Hematopoietic multipotent progenitor cell treated with erythropoietin and hydrocortisone succinate and interleukin-3 and kit ligand, for 6 days (in vitro differentiated cells): ENCODE data around the gene ZNF185.
"Not testable (repeated sequence)": the region's sequence is repeated elsewhere in the genome, so short reads cannot be mapped to it uniquely, and the experiment has no call there.

ENCODE experiments used
- DNase-seq: peaks from one replicate; pipeline ENCODE4 v3.0.0-alpha.2; 2015

ZNF185 gene

DNA sequence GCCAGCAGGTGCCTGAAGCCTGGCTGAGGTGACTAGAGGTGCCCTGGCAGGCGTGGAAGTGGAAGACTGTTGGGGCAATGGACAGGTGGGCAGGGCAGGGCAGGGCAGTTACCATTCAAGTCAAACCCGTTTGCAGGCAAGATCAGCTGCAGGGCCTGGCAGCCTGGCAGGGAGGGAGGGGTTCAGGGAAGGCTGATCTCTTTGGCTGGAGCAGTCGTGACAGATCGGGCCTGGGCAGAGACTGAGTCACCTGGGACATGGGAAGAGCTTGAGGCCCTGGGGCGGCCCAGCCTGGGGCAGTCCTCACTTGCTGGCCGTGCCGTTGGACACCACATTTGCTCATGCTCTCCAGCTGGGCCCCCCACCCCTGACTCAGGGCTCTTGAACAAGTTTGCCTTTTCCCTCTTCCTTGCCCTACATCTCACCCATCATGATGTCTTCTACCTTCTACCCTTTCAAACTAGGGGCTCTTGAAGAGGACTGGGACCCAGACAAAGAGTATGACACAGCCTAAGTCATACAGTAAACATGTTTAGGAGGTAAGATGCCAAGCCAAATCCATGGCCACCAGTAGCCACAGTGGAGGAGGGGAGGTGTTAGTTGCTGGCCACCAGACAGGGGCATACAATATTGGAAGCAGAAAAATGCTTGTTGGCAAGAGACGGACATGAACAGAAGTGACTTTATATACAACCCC, 2.0 kb upstream of the ZNF185 start:
- no peak for DNase-seq

DNA sequence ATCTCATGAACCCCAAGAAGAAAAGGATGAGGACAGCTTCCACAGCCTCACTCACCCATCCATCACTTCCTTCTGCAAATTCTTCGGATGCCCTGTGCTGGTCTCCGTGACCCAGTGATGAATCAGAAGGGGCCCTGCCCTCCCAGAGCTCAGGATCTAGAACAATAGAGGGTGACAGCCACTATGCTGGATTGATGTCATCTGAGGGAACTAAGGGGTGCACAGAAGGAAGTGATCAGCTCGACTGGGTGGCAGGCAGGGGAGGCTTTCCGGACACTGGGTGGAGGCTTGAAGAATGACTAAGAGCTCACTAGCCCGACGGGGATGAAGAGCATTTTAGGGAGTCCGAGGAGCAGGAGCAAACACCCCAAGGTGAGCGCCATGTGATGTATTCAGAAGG, 1.4 kb upstream of the ZNF185 start:
- no peak for DNase-seq

DNA sequence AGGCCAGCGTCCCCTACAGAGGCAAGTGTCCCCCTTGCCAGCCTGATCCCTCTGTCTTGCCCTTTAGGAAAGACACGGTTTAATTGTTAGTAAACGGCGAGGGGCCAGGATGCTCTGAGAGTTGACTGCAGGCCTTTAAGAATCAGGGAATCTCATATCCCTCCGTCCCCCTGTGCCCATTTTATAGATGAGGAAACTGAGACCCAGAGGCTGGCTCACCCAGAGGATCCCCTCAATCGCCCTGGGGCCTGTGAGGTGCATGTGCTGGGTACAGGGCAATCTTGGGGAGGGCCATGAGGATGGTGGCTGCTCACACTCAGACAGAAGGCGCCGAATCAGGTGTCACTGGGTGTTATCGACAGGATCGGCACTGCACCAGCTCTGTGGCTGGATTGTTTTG, 575 bp downstream of the ZNF185 start:
- no peak for DNase-seq

DNA sequence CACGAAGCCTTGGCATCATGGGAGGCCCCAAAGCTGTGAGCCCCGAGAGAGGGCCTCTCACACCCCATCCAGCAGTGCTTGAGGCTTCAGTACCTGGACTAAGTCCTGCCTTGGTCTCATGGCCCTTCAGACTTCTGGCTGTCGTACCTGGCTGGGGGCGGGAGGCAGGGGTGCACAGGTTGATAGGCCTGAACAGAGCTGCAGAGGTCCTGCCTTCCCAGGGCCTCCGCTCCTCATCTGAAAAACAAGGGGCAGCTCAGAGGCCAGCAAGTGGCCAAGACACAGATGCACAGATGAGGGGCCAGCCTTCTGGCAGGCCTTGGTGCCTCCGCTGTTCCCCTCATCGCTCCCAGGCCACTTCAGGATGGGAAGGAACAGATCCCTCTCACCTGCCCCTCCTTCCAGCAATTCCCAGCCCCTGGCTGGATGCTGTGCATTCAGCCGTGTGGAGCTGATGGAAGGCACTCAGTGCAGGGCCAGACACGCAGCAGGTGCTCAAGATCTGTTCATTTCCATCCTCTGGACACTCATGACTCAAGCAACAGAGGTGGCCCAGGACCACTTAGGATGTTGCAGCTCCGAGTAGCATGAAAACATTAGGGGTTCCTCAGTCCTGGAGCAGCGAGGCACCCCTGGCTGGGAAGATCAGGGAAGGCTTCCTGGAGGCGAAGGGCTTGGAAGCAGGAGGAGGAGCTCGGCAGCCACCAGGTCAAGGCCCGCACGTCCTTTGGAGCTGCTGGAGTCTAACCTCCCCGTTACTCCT, 1.4 kb downstream of the ZNF185 start:
- DNase-seq = no peak

DNA sequence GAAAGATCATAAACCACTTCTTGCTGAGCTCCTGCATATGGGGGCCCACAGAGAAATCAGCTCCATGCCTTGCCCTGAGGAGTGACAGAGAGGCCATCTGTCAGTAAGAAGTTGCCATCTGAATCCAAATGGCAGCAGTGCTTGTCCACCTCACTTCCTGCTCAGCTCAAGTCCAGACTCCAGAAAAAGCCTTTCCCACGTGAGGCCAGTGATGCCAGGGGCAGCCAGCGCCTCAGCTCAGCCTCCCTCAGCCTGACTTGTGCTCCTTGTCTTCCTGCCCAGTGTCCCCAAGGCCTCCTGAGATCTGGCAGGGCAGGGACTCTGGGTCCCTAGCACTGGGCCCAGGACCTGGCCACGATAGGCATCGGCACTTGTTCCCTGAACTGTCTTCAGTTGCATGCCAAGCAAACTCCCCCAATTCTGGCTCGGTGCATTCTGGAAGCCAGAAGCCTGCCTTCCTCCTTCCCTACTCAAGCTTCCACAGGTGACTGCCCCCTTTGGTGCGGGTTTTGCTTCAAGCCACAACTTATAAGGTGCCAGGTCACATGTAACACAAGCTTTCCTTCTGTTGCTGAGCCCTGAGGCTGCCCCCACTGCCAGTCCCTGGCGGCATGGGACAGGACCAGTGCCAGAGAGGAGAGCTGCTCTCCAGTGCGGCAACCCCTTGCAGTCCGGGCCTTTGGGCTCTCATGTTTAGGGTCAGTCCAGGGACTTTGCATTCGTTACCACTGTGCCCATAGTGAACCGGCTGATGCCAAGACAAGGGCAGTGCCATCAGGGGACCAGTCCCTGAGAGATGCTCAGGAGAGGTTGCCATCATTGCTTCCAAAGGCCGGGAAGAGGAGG, 2.2 kb downstream of the ZNF185 start:
- DNase-seq = no peak

DNA sequence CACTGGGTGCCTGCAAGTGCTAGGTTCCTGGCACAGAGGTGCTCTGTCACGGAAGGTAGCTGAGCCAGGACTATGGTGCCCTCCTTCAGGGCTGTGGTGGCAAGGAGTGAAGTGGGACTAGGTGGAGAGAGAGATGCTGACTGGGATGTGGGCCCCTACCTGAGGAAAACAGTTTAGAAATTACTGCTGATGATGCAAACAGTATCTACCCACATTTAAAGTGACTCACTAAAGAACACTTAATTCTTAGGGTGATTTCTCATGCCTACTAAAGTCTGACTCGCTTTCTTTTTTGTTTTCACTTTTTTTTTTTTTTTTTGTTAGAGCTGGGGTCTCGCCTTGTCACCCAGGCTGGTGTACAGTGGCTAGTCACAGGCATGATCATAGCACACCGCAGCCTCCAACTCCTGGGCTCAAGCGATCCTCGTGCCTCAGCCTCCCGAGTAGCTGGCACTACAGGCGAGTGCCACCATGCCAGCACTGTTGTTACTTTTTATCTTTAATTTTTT, 3.1 kb downstream of the ZNF185 start:
- DNase-seq = no peak

DNA sequence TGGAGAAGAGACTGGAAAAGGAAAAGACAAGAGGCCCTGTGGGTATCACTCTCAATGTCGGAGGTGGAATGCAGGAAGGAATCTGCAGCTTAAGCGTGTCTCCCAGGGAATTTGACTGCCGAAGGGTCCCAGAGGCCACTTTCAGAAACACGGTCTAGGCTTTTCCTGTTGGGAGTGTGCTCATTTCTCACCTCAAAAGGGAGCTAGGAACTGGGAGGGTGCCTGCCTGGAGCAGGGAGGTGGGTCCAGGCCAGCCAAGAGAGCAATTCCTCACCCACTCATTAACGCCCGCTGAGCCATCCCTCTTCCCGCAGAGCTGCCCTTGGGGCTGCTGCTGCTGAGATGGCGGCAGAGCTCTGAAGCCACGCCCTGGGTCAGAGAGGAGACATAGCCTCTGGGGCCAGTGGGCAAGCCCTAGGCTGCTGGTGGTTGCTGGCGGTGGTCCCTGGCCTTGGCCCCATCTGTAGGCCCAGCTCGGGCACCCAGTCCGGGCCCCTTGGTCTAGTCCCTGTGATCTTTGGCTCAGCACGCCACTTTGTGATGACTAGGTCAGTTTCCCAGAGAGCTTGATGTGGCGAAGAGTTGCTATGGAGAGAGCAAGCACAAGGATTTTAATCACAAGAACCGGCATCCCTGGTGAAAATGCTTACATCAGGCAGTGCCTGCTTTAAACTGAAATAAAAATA, 4.1 kb downstream of the ZNF185 start:
- DNase-seq = no peak

DNA sequence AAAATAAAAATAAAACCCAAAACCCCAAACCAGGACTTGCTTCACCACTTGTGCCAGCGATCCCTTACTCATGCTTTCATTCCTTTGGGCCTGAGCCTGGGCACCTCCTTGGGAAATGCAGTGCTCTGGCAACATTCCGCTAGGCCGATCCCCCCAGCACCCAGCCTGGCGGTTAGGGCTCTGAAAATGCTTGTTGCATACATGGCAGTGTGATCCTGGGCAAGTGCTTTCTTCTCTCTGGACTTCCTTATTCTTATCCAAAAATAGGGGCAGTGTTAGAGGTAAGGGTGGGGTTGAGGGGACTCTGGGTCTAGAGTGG, 4.6 kb downstream of the ZNF185 start:
- DNase-seq = no peak

DNA sequence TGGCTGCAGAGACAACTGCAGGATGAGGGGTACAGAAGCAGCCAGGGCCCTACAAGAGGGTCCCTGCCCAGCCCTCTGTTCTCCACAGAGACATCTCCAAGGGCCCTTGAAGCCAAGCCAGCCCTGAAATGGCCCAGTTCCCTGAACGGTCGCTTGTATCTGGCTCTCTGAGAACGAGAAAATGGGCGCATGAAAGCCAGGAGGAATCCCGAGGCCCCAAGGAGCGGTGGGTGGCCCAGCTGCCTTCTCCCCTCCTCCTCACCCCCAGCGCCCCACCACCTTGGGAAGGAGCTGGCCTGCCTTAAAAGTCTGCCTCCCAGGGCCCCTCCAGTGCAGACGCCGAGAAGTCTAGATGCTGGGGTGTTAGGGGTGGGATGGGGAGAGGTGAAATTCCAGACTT, 5.7 kb downstream of the ZNF185 start:
- DNase-seq = no peak

DNA sequence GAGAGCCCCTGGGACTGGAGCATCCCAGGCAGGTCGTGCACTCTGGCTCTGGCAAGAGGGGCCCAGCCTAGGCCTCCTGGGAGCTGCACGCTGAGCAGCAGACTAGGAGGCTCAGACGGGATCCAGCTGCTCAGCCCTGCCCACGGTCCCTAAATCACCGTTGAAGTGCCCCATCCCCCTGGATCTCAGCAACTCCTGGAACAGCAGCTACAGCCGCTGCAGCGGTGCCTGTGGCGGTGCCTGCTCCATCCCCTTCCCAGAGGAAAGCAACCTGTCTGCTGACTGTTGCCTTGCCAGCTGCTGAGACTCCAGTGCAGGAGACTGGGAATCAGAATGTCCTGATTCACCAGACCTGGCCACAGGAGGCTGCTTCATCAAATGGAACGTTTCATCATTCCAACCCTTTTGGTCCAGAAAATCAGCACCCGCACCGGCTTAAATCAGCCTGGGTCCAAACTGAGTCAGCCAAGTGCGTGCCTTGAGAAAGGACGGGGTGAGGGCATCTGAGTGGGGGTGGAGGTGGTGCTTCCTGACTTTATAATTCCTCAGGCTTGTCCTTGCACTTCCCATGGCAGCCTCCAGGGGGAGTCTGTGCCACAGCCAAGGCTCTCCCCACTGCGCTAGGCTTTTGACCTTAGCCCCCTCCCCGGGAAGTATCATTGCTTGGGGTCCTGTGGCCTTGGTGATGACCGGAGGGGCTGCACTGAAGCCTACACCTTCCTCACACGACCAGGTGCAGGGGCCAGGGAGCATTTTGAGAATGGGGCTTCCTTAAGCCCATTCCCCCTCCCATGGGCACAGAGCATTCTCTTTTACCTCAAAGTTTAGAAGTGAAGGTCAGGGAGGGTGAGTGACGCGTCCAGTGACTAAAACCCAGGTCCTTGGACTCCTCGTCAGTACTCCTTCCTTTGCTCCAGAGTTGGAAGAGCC, 6.5 kb downstream of the ZNF185 start:
- DNase-seq = peak; percentile 53

DNA sequence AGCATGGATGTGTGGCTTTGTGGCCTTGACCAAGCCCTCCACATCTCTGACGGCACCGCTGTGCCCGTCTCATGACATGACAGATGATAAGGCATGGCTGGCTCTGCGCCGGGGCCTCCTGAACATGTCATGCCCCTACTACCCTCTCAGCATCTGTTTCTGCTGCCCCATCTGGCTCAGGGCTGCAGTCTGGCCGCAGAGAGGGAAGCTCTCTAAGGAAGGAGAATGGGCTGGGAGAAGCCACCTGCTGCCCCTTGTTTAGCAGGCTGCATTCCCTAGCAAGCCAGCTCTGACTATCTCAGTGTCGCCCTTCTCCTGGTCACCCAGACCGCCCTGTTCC, 7.2 kb downstream of the ZNF185 start:
- no peak for DNase-seq

DNA sequence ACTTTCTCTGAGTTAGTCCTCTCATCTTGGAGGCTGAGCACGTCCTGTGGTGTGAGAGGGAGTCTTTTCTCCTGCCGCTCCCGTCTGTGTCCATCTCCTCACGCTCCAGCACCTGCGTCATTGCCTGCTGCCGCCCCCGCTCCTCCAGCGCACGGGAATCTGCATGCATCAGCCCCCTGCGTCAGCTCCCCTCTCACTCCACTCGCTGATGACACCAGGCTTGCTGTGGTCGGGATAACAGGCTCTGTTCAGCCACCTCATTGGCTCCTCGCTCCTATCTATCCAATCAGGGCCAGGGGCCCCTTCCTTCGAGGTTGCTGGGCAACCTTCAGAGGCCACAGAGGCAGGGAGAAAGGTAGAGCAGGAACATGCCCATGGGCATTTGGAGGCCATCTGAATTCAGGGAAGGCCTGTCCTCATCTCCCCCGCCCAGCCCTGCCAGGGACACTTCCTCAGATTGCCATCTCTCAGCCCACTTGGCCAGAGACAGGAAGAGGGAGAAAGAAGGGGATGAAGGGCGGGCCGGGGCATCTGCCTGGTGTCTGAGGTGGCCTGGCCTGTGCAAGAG, 9.3 kb downstream of the ZNF185 start:
- no peak for DNase-seq

DNA sequence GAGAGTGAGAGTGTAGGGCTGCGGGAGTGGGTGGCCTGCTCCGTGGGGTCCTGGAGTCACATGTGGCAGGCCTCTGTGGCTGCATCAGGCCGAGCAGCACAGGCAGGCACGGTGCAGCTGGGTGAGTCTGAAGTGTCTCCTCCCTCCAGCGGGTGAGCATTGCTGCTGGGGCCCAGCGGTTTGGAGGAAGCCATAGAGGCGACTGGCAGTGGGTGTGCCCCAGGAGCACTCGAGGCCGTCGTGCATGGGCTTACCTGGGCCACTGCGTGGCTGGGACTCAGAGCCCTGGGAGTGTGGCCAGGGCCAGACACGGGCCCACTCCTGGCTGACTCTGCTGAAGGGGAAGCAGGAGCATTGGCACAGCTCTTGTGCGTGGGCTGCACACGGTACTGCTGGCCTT, 10.6 kb downstream of the ZNF185 start:
- DNase-seq = no peak

DNA sequence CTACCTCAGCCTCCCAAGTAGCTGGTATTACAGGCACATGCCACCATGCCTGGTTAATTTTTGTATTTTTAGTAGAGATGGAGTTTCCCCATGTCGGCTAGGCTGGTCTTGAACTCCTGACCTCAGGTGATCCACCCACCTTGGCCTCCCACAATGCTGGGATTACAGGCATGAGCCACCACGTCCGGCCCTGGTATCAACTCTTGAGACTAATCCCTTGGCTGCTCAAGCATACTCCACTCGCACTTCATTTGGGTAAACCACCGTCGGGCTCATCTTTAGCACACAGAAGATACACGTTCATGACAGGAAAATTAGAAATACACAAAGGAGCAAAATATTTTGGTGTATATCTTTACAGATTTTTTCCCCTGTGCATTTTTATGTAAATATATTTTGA, 12.2 kb downstream of the ZNF185 start:
- not testable (repeated sequence) for DNase-seq

DNA sequence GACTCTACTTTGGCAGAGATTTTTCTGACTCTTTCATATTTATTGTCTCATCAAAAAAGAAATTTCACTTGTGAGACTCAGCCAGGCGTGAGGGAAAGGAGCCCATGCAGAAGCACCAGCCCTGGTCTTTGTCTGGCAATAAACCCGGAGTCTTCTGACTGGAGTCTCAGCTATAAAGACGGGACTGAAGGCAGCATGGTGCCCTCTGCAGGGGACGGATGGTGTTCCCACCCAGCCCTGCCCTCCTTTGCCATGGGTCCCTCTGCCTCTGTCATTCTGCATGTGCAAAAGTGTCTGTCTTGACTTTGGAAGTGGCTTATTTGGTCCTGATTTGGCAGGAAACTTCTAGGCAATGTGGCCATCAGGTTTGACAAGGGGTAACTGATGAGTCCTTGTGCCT, 14.2 kb downstream of the ZNF185 start:
- peak; percentile 59 for DNase-seq

DNA sequence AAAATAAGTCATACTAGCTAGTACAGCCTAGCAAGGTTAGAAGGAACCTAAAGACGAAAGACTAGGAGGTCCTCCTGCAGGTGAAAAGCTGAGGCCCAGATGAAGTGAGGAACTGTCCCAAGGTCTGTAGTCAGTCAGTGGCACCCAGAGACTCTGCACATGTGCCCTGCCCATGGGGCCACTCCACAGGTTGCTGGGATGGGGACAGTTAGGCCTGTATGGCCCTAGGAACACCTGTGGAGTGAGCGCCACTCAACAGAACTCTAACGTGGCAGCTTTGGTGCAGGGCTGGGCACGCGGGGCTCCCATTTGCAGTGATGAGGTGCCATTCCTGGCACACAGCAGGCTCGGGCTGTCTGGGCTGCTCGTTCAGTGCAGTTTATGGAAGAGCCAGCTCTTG, 14.8 kb downstream of the ZNF185 start:
- no peak for DNase-seq

DNA sequence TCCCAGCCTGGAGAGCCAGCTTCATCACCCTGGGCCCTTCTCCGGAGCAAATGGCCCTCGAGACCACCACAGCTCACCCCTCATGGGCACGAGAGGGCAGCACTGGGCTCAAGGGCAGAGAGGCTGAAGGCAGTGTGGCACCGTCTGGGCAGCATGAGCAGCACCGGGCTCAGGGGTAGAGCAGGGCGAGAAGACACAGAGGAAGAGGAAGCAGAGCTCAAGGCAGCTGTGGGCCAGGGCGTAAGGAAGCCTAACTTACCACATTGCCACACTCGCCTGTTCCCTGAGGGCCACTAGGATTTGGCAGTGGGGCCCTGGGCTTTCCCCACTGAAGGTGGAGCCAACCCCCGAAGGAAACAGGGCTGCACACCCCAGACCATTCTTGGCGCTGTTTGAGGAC, 15.5 kb downstream of the ZNF185 start:
- peak; percentile 20 for DNase-seq

DNA sequence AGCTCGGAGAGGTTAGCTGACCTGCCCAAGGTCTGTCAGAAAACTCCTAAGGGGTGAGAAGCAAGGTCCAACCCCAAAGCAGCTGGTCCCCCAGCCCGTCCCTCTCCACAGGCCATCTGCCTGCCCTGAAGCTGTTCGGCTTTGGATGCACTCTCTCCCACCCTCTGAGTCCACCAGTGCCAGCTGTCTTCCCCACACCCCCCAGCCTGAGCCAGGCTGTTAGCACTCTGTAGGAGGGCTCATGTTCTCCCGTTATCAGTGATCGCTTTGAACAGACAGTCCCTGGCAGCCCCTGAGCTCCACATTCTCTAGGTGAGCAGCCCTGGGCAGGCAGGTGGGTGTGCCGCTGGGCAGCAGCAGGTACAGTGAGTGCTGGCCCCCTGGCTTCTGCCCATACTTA, 16.0 kb downstream of the ZNF185 start:
- no peak for DNase-seq

DNA sequence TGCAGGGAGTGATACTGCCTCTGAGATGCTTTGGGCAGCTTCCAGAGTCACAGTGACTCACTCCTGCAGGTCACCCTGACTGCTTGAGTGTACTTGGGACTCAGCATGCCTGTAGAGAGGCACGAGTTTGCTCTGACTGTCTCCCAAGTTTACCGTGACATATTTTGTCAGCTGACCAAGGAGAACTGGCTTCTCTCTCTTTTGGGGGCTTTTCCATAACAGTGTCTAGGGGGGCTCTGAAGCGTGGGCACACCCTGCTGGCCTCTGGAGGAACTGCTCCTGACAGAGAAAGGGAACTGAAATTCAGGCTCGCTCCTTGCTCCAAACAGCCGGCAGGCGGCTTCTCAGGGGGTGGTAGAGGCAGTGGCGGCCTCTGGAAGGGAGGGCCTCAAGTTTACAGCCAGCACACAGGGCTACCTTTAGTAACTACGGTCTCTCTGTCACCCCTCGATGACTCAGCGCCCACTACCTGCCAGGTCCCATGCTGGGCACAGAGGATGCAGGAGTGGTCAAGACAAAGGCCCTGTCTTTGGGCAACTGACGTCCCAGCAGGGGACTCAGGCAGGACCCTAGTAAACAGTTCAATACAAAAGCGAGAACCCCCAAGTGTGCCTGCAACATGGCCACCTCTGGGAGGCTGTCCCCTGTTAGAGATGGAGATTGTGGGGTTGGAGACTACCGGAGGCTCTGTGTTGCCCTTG, 17.8 kb downstream of the ZNF185 start:
- DNase-seq = peak; percentile 72

DNA sequence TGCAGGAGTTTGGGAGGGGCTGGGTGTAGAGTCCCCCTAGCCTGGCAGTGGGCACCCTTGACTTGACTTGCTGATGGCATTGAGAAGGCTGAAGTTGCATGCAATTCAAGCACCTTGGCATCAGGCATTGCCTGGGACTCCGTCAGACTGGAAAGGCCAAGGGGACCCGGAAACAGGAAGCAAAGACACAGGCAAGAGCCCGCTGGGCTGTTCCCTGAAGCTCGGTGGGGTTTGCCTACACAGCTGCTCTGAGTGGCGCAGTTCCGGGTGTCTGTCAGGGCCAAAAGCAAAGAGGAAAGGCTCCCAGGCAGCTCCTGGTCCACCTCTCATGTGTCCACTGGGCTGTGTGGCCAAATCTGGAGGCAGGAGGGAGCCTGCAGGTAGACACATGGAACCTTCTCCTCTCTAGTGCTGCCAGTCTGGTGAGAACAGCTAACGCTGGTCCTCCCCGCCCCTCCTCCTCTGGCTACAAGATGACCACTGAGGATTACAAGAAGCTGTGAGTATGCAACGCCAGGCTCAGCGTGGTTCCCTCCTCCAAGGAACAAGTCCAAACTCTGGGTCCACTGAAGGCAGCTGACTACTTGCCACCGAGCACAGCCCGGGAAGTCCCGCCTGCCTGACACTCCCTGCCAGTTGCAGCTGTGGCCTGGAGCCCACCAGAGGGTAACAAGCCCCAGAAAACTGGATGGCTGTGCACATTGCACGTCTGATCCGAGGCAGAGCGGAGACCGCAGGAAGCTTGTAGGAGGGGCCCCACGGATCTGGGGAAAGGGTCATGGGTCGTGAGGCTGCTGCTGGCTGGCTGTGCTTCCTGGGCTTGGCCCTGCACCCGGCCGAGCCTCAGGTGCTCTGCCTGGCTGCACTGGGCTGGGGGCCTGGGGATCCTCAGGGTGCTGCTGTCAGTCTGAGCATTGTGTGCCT, 20.1 kb downstream of the ZNF185 start:
- DNase-seq = no peak
